ENCODE results near the gene KRTAP5-7. TPM values are rescaled to one million over a fixed set of nuclear protein-coding genes. Genes with fewer than 3 reads are reported as not detected.

KRTAP5-7 gene
- total RNA-seq, 6 experiments from 2014 or later = not detected

DNA sequence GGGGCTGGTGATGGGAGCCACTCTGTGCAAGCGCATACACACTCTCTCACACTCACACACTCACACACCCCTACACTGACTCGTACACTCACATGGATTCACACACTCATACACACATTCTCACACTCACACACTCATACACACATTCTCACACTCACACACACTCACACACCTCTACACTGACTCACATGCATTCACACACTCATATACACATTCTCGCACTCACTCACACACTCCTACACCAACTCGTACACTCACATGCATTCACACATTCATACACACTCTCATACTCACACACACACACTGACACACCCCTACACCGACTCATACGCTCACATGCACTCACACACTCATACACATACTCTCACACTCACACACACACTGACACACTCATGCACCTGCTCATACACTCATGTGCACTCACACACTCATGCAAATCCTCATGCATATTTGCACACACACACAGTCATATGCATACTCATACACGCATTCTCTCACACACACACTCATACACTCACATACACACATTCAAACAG, 50.5 kb downstream of the KRTAP5-7 start:
- DNase-seq = no peak
- TF ChIP-seq CTCF (IDR thresholded peaks at IDR 0.05) = no peak
- H3K36me3 Mint-ChIP-seq (ENCODE audit: low read depth) = no peaks in the 10 kb centered on the region
- H3K27me3 Mint-ChIP-seq (ENCODE audit: insufficient read depth) = peaks cover 21% of the 10 kb centered on the region
- H3K27ac Mint-ChIP-seq = no peak overlapping the region
- H3K9me3 Mint-ChIP-seq = no peaks in the 10 kb centered on the region
- peaks cover 21% of the 10 kb centered on the region for H3K4me1 Mint-ChIP-seq (ENCODE audit: low read depth)
- H3K4me3 Mint-ChIP-seq = no peak overlapping the region

Other genes with a start within 250 kb of the KRTAP5-7 start
- gene DHCR7, start 78.9 kb upstream of the KRTAP5-7 start, total RNA-seq (2021; fragmentation: NEBNext Ultra II Directional; extraction: Animal tissue kit (Norgen Biotek cat#: 25700)) = 10 to 100 TPM; 44.6 to 55.9 (median 48.9) TPM
- 10 to 100 TPM; 39.3 to 48.0 (median 46.7) TPM for gene NADSYN1, start 74.1 kb upstream of the KRTAP5-7 start, total RNA-seq (2021; fragmentation: NEBNext Ultra II Directional; extraction: Animal tissue kit (Norgen Biotek cat#: 25700))
- gene KRTAP5-8, start 10.8 kb downstream of the KRTAP5-7 start, total RNA-seq (2021; fragmentation: NEBNext Ultra II Directional; extraction: Animal tissue kit (Norgen Biotek cat#: 25700)) = not detected
- gene KRTAP5-9, start 21.2 kb downstream of the KRTAP5-7 start, total RNA-seq (2021; fragmentation: NEBNext Ultra II Directional; extraction: Animal tissue kit (Norgen Biotek cat#: 25700)) = under 1 TPM in 1 of 6 experiments, not detected in 5; 0.26 TPM
- not detected for gene KRTAP5-10, start 38.3 kb downstream of the KRTAP5-7 start, total RNA-seq (2021; fragmentation: NEBNext Ultra II Directional; extraction: Animal tissue kit (Norgen Biotek cat#: 25700))
- not detected for gene KRTAP5-11, start 55.6 kb downstream of the KRTAP5-7 start, total RNA-seq (2021; fragmentation: NEBNext Ultra II Directional; extraction: Animal tissue kit (Norgen Biotek cat#: 25700))